HCT116 (cell line): ENCODE data around the gene CLEC16A.

Experiments used
- CTCF ChIP-seq, 3 experiments: fragments of 200-600 bp in 1 of 3; sonication (generic) in 1 of 3; IDR thresholded peaks in 2 of 3; conservative IDR thresholded peaks in 1 of 3; 2 replicates each; pipeline ENCODE4 v1.5.1; 2012 to 2017; ENCODE audit warnings: low read depth in 2 of 3, low read length in 2 of 3, antibody characterized with exemption in 1 of 3, borderline replicate concordance in 1 of 3, control low read depth in 1 of 3, mild to moderate bottlenecking in 1 of 3, mixed read lengths in 1 of 3, mixed run types in 1 of 3, moderate library complexity in 1 of 3; ENCODE audit not compliant: insufficient read depth in 1 of 3
- EZH2 ChIP-seq: fragments of 200-600 bp; sonication (generic); IDR thresholded peaks from 2 replicates; pipeline ENCODE4 v1.6.1; 2017; ENCODE audit warnings: antibody characterized with exemption, mixed run types
- MAX ChIP-seq: IDR thresholded peaks from 2 replicates; pipeline ENCODE4 v1.6.1; 2012
- POLR2AphosphoS5 ChIP-seq: IDR thresholded peaks from 2 replicates; pipeline ENCODE4 v1.6.1; 2011; ENCODE audit warnings: mild to moderate bottlenecking, low read depth, low read length, moderate library complexity
- REST ChIP-seq: IDR thresholded peaks from 2 replicates; pipeline ENCODE4 v1.6.1; 2012; ENCODE audit warnings: low read depth
- ZFX ChIP-seq: fragments of 450-650 bp; IDR thresholded peaks from 2 replicates; pipeline ENCODE4 v1.6.1; 2017
- ZNF274 ChIP-seq: fragments of 200-500 bp; sonication (Bioruptor generic); IDR thresholded peaks from 2 replicates; pipeline ENCODE4 v1.6.1; 2014; ENCODE audit warnings: mild to moderate bottlenecking, low read depth, low read length, inconsistent platforms

- no peak for TF ChIP-seq CTCF (IDR thresholded peaks at IDR 0.05 in 2 of 3, conservative IDR thresholded peaks at IDR 0.05 in 1 of 3; ENCODE audit: borderline replicate concordance in 1 of 3, insufficient read depth in 1 of 3, low read depth in 2 of 3, low read length in 2 of 3)
- no peak for TF ChIP-seq ZFX
- TF ChIP-seq REST, result no peak
- no peak for TF ChIP-seq EZH2
- no peak for TF ChIP-seq ZNF274
- no peak for TF ChIP-seq MAX
- TF ChIP-seq POLR2AphosphoS5, result no peak
Observed at GRCh38 chr16:11073407-11073999, 129.1 kb downstream of the CLEC16A start.
